Measurements from ENCODE around the gene SLC44A5. TPM values are rescaled to one million over a fixed set of nuclear protein-coding genes. Genes with fewer than 3 reads are reported as not detected.

SLC44A5 gene
- total RNA-seq, 1 experiment from 2014 or later: 2.4 TPM

- no peak overlapping the region for H4K5ac ChIP-seq (ENCODE audit: insufficient read length, low read depth, low read length)
- no peaks in the 10 kb centered on the region for H3K79me2 ChIP-seq (ENCODE audit: insufficient read depth, low read length)
- no peak overlapping the region for H3K4me2 ChIP-seq (ENCODE audit: insufficient read depth, insufficient read length, low read length)
- H2BK12ac ChIP-seq (ENCODE audit: insufficient read length, low read depth, low read length): no peak overlapping the region
- H3K9me3 ChIP-seq (ENCODE audit: control insufficient read depth, low read depth, low read length): no peaks in the 10 kb centered on the region
- H3K23ac ChIP-seq (ENCODE audit: insufficient read length, low read depth, low read length): no peak overlapping the region
- H3K9ac ChIP-seq (ENCODE audit: extremely low read depth, insufficient read length, low read length): no peak overlapping the region
- no peak overlapping the region for H2AFZ ChIP-seq (ENCODE audit: low read length)
- no peak overlapping the region for H3K27ac Mint-ChIP-seq
- no peaks in the 10 kb centered on the region for H3K27me3 ChIP-seq (ENCODE audit: insufficient read depth, low read length)
- H4K20me1 ChIP-seq (ENCODE audit: control insufficient read depth, insufficient read depth, insufficient read length): no peaks in the 10 kb centered on the region
- H3K79me1 ChIP-seq (ENCODE audit: insufficient read depth, low read depth, low read length, poor library complexity, severe bottlenecking): no peaks in the 10 kb centered on the region
- no peak overlapping the region for H2BK15ac ChIP-seq (ENCODE audit: low read depth, low read length)
- no peak for DNase-seq
- no peak overlapping the region for H2AK5ac ChIP-seq (ENCODE audit: insufficient read length, low read length)
- no peaks in the 10 kb centered on the region for H3K36me3 Mint-ChIP-seq (ENCODE audit: insufficient read depth in 1 of 3, low read depth in 3 of 3)
- H3K56ac ChIP-seq (ENCODE audit: insufficient read length, low read depth, low read length): no peak overlapping the region
- TF ChIP-seq CTCF (conservative IDR thresholded peaks at IDR 0.05): no peak
- H2BK5ac ChIP-seq (ENCODE audit: insufficient read length, low read length): no peak overlapping the region
- H2BK120ac ChIP-seq (ENCODE audit: low read depth, low read length, poor library complexity, severe bottlenecking): no peak overlapping the region
- H3K18ac ChIP-seq (ENCODE audit: insufficient read length, low read depth, low read length): no peak overlapping the region
- no peak overlapping the region for H4K8ac ChIP-seq (replicated peaks; ENCODE audit: insufficient read length, low read depth, low read length)
- no peaks in the 10 kb centered on the region for H3K9me3 Mint-ChIP-seq
- no peak overlapping the region for H3T11ph ChIP-seq (ENCODE audit: low read length)
- H4K91ac ChIP-seq (ENCODE audit: insufficient read length, low read depth, low read length): no peak overlapping the region
- no peaks in the 10 kb centered on the region for H3K27me3 Mint-ChIP-seq (ENCODE audit: low read depth)
- no peaks in the 10 kb centered on the region for H3K4me1 ChIP-seq (ENCODE audit: insufficient read depth, low read length)
- WGBS (ENCODE audit: extremely low coverage, insufficient read length, low lambda C conversion rate): no CpG with 5 or more reads among the region's 1 CpG
- no peak overlapping the region for H3K4ac ChIP-seq (ENCODE audit: low read depth, low read length)
- H3K27ac ChIP-seq (ENCODE audit: insufficient read length, low read depth, low read length): no peak overlapping the region
- H3K23me2 ChIP-seq (ENCODE audit: insufficient read length, low read depth, low read length, poor library complexity, severe bottlenecking): no peaks in the 10 kb centered on the region
- H3K4me3 Mint-ChIP-seq: no peak overlapping the region
- no peak overlapping the region for H3K14ac ChIP-seq (ENCODE audit: insufficient read depth, low read length)
- peaks cover under 1 to 1% of the 10 kb centered on the region in 2 experiments; a peak in 3 of 4 replicates for H3K4me1 Mint-ChIP-seq
- H2BK20ac ChIP-seq (ENCODE audit: low read depth, low read length, poor library complexity, severe bottlenecking): no peak overlapping the region
These were observed 412.8 kb downstream of the SLC44A5 start for GRCh38 chr1:75198163-75198562.
